AG04450 (cell line): ENCODE results near the gene LDB2. TPM values are rescaled to one million over a fixed set of nuclear protein-coding genes. Genes with fewer than 3 reads are reported as not detected.

ENCODE experiments used
- CTCF ChIA-PET: fragments of 300-600, 350-600 bp; formaldehyde crosslinking; extraction: SDS; loops from one replicate; lab custom pipeline; 2022; ENCODE audit warnings: antibody characterized with exemption, inconsistent platforms; lab: Charles Lee
- POLR2A ChIA-PET: fragments of 350-600 bp; formaldehyde crosslinking; extraction: SDS; loops from one replicate; lab custom pipeline; 2021; ENCODE audit warnings: antibody characterized with exemption, inconsistent platforms; lab: Yijun Ruan, JAX
- DNase-seq: peaks from one replicate; pipeline ENCODE4 v3.0.0-alpha.2; 2011; ENCODE audit warnings: low read depth, low spot score
- H3K27ac ChIP-seq: one replicate; pipeline ENCODE4 v1.5.1; 2012; ENCODE audit warnings: low read depth, low read length, control low read depth
- H3K27me3 ChIP-seq: one replicate; pipeline ENCODE4 v1.6.0; 2012; ENCODE audit warnings: low read length; ENCODE audit not compliant: control insufficient read depth, insufficient read depth
- H3K4me3 ChIP-seq: 2 replicates; pipeline ENCODE4 v1.5.1; 2011; ENCODE audit warnings: mild to moderate bottlenecking, low read depth, low read length, control low read depth
- H3K9me3 ChIP-seq: 2 replicates; pipeline ENCODE4 v1.5.1; 2012; ENCODE audit warnings: low read length; ENCODE audit not compliant: control insufficient read depth, insufficient read depth
- polyA plus RNA-seq: library from polyadenylated mRNA; depleted of rRNA; stranded (reverse); fragments of >200 nt; gene quantifications from 2 replicates; pipeline ENCODE4 v1.2.3, GENCODE V29; 2011
- TF ChIP-seq, protein P1 (sequence below): IDR thresholded peaks from 2 replicates; pipeline ENCODE4 v1.5.1; 2011; ENCODE audit warnings: low read depth, low read length, control low read depth, inconsistent platforms

LDB2 gene
- polyA plus RNA-seq, 1 experiment = 180 TPM

DNA sequence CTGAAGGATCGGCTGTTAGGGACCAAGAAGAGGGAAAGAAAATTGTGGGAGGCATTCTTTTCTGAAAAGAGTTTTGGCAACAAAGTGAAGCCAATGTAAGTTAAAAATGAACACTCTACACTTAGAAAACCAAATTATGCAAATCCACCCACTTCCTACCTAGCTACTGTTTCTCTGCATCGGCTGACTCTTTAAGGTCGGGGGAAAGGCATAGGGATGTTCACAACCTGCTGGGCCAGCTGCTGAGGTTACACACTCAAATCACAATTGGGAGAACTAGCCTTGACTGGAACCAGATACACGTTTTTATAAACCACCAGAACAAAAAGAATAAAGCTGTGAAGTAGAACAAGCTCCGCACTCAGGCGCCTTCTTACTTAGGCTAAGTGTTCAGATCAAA, 165.7 kb downstream of the LDB2 start:
- H3K9me3 ChIP-seq = no peaks in the 10 kb centered on the region
- no peaks in the 10 kb centered on the region for H3K27me3 ChIP-seq
- DNase-seq = no peak
- TF ChIP-seq, protein P1, sequence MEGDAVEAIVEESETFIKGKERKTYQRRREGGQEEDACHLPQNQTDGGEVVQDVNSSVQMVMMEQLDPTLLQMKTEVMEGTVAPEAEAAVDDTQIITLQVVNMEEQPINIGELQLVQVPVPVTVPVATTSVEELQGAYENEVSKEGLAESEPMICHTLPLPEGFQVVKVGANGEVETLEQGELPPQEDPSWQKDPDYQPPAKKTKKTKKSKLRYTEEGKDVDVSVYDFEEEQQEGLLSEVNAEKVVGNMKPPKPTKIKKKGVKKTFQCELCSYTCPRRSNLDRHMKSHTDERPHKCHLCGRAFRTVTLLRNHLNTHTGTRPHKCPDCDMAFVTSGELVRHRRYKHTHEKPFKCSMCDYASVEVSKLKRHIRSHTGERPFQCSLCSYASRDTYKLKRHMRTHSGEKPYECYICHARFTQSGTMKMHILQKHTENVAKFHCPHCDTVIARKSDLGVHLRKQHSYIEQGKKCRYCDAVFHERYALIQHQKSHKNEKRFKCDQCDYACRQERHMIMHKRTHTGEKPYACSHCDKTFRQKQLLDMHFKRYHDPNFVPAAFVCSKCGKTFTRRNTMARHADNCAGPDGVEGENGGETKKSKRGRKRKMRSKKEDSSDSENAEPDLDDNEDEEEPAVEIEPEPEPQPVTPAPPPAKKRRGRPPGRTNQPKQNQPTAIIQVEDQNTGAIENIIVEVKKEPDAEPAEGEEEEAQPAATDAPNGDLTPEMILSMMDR = no peak
- H3K27ac ChIP-seq = no peak overlapping the region
- H3K4me3 ChIP-seq = no peak overlapping the region
- CTCF ChIA-PET = interaction anchor here (2.5 kb wide), 1 partner anchor 591 kb away, joined by 10 read pairs; no protein-coding TSS in a partner anchor
- POLR2A ChIA-PET = no interaction called here

DNA sequence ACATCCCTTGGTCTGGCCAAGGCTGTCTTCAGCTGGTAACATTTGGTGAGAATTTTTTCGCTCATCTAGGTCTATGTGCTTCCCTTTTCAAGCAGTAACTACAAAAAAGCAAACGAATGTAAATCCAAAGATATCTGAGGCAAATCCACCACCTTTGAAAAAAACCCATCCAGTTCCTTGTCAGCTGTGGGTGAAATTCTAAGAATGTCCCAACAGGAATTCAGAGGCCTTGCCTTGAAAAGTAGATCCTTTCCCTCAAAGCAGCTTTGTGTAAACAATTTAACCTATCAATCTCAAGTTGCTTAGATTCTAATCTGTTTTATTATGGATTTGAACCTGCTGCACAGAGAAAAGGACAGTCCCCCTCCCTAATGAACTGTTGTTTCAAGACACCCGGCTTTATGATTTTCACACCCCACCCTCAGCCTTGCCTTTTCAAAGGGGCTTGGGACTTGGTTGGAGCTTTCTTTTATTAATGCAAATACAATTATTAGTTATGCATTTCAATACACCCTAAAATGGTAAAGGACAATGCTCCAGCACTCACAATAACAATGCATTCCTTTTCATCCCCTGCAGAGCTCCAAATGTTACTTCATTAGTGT, 166.6 kb downstream of the LDB2 start:
- no peak for DNase-seq
- H3K27me3 ChIP-seq = no peaks in the 10 kb centered on the region
- POLR2A ChIA-PET = no interaction called here
- TF ChIP-seq, protein P1 = no peak
- H3K27ac ChIP-seq = no peak overlapping the region
- H3K4me3 ChIP-seq = no peak overlapping the region
- CTCF ChIA-PET = interaction anchor here (2.5 kb wide), 1 partner anchor 592 kb away, joined by 10 read pairs; no protein-coding TSS in a partner anchor
- H3K9me3 ChIP-seq = no peaks in the 10 kb centered on the region

DNA sequence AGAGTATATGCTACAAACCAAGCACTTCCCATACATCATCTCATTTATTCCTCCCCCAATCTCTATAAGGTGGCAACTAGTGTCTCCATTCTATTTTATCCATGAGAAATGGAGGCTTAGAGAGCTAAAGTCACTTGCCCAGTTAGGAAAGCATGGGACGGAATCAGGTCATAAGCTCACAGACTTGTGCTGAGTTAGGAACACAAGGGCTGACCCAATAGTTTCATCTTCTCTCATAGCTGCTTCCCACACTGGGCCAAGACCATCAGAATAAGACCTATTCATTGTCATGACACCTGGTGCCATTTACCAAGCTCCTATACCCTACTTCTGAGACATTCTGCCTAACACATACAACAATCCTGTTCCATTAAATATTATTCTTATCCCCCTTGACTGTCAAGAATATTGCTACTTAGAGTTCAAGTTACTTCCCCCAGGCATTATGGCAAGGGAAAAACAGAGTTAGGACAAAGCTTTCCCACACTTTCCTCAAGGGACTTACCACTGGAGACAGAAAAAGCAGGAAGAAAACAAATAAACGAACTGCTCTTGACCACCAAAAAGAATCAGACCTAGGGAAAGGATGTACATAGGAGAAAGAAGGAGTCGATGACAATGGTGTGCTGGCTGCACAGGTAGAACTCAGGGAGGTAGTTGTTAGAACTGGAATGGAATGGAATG, 167.8 kb downstream of the LDB2 start:
- POLR2A ChIA-PET = no interaction called here
- DNase-seq = no peak
- Histone ChIP-seq H3K9me3 (no peaks in the 10 kb centered on the region), H3K27ac (no peak overlapping the region), H3K4me3 (no peak overlapping the region), H3K27me3 (no peaks in the 10 kb centered on the region)
- CTCF ChIA-PET = interaction anchor here (2.5 kb wide), 1 partner anchor 593 kb away, joined by 10 read pairs; no protein-coding TSS in a partner anchor
- TF ChIP-seq, protein P1 = no peak

DNA sequence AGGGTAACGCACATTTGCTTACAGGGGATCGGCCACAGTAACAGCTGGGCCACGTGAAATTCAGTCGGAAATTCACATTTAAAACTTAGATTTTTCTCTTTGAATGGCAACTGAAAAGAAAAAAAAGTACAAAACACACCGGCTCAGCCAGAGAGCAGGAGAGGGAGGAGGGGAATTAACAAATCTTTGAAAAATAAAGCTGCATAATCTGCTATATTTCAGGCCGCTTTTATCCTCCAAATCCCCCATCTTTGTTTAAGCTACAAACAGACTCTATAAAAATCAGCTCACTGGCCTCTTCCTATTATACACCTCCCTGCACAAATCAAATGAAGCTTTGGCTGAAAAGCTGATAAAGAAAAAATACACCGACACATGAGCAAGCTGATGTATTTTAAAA, 169.1 kb downstream of the LDB2 start:
- POLR2A ChIA-PET = no interaction called here
- Histone ChIP-seq H3K4me3 (no peak overlapping the region), H3K27ac (no peak overlapping the region), H3K27me3 (no peaks in the 10 kb centered on the region), H3K9me3 (no peaks in the 10 kb centered on the region)
- CTCF ChIA-PET = interaction anchor here (0.5 kb wide), 1 partner anchor 595 kb away, joined by 3 read pairs; no protein-coding TSS in a partner anchor
- TF ChIP-seq, protein P1 = no peak
- DNase-seq = no peak

DNA sequence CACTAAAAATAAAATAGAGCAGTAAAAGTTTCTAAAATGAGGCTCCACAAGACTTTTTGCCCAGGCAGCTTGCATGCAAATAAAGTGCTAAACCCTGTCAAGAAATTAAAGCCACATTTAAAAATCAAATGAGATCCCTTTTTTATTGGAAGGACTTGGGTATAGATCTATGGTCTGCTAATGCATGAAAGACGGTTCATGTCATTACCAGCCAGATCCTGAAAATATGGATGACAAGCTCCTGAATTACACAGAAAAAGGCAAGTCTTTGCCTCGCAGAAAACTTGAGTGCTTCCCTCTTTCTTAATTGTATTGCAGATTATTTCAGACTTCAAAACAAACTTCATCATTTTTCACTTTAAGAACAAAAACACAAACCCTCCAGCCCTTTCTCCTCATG, 169.6 kb downstream of the LDB2 start:
- no peaks in the 10 kb centered on the region; the same call in 1 of the 2 replicates for H3K9me3 ChIP-seq
- ChIA-PET CTCF (interaction anchor here (1.0 to 1.5 kb wide), 3 partner anchors 66 to 743 kb away, joined by 3 to 5 read pairs (median 3); no protein-coding TSS in a partner anchor), POLR2A (no interaction called here)
- no peak overlapping the region for H3K4me3 ChIP-seq
- TF ChIP-seq, protein P1 = no peak
- H3K27me3 ChIP-seq = no peaks in the 10 kb centered on the region
- H3K27ac ChIP-seq = no peak overlapping the region
- DNase-seq = no peak
